Peyer's patch (tissue), 4 donors: ENCODE data around the gene MYCN.

ENCODE experiments used
- CTCF ChIP-seq, 6 experiments: fragments of 450-650 bp in 4 of 6; fragments of 200-600 bp in 2 of 6; sonication (generic) in 1 of 6; IDR thresholded peaks; one replicate each; pipeline ENCODE4 v1.5.1; 2017 to 2019; ENCODE audit warnings: antibody characterized with exemption in 6 of 6, mild to moderate bottlenecking in 3 of 6, moderate library complexity in 1 of 6
- POLR2A ChIP-seq, 2 donors: fragments of 450-650 bp; IDR thresholded peaks; one replicate each; pipeline ENCODE4 v1.5.1; 2017; ENCODE audit warnings: antibody characterized with exemption in 2 of 2, mild to moderate bottlenecking in 2 of 2, moderate library complexity in 2 of 2

GRCh38 chr2:15940661-15941480 is 521 bp downstream of the MYCN start:
- TF ChIP-seq CTCF (IDR thresholded peaks at IDR 0.05) (no peak), POLR2A (IDR thresholded peaks at IDR 0.05) (no peak)
